GM18502 (cell line): ENCODE results near the gene MAML2.

Experiments
- ATAC-seq: cut with Tn5 transposase; IDR thresholded peaks from one replicate; pipeline ENCODE4 v1.9.1; 2021; ENCODE audit warnings: mild to moderate bottlenecking; ENCODE audit not compliant: unreplicated experiment, poor library complexity

MAML2 gene

DNA sequence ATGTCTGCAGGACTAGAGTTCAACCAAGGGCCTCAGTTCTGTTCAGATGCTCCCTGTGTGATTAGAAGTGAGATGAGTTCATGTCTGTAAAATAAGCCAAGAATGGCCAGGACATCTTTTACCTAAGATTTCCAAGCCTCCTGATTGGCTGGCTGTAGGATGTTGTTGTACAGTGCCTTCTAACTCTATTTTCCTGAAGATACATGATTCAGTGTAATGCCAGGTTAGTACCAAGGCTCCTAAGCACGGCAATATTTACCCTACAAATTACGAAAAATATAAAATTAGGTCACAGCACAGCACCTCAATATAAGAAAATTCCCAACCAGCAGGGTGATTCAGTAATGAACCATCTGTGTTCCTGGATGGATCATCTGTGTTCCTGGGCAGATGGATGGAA is 279.1 kb downstream of the MAML2 start:
- ATAC-seq: no peak

DNA sequence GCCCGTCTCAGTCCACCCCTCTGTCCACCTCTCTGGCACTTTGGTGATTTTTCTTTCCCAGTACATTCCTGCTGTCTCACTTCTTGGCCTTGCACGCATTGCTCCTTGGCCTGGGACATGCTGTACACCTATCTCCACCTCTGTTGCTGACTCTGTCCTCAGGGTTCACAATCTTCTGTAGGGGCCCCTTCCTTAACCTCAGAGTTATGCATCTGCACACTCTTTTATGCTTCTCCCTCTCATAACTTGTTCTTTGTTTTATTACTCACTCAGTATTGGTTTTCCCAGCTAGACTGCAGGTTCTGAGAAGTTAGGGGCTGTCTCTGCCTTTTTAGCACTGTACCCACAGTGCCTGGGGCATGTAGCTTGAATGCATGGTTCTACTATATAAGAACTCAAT is 279.9 kb downstream of the MAML2 start:
- ATAC-seq: no peak

DNA sequence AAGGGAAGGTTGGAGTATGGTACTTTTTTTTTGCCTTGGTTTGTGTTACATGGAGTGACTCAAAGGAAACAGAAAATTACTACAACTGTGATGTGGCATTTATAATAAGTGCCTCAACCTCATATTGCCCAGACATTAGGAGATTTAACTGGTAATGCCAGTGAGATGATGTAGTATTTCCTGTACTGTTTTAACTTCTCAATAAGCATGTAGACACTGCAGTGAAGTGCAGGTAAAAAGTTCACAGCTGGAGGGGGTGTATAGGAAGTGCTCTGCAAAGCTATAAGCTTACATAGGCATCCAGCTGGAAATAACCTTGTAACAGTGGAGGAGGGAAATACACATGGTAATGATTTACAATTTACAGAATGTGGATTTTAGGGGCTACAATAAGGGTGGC is 280.9 kb downstream of the MAML2 start:
- ATAC-seq: no peak

DNA sequence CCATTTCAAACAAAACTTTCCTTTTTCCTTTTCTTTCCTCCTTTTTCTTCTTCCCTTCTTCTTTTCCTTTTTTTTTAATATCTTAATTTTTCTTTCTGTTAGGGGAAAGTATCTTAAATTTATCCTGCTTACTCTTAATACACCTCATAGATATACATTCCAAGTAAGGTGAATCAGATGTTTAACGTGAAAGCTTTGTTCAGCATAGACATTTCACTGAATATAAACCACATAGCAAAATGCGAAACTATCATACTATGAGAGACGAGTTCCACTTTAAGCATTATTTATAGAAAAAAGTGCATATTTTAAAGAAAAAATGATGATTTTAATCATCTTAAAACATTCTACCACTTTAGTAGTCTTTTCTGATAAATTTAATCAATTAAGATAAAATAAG is 281.3 kb downstream of the MAML2 start:
- no peak for ATAC-seq

DNA sequence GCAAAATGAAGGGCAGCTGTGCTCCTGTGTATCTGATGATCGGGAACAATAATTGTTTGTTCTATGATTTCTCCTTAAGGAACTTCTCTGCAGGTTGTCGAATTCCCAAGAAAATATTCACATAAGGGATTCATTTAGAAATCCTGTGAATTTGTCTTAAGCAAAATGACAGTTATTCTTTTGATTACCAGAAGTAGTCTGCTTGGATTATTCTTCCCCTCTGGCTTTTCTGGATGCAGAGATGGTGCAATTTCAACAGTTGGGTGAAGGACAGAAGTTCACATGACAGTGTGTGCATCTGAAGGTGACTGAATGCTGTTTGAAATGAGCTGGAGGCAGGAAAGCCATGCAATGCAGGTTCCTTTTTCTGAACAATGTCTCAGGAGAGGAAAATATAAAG is 281.9 kb downstream of the MAML2 start:
- no peak for ATAC-seq

DNA sequence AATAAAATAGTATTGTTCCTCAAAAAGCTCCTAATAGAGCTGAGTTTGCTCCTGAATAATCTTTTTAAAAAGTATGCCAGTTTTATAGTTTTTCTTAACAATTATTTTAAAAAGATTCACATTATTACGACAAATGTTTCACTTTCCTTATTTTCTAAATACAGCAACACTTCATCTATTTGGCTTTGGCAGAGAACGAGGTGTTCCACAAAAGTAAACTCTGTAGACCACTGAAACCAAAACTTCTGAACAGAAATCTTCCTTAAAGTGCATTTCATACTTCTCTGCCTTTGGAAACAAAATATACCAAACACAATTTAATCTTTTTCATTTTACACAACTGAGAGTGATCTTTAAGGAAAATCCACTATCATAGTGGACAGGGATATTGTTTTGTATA is 285.5 kb downstream of the MAML2 start:
- ATAC-seq: no peak

DNA sequence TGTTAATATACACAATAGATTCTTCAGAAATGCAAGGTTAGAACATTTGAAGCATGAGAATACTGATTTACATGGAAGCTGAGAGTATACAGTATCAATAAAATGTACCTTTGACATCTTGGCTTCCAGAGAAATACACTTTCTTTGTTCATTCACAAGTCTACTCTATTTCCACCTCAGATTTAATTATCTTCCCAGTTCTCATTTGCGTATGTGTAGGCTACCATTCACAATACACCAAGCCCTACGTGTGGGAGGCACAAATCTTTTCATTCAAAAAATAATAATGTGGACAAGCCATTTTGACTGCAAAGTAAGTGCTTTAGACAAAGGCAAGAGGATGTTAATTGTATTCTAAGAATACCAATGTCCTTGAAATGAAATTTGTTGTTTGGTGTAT is 286.4 kb downstream of the MAML2 start:
- no peak for ATAC-seq

DNA sequence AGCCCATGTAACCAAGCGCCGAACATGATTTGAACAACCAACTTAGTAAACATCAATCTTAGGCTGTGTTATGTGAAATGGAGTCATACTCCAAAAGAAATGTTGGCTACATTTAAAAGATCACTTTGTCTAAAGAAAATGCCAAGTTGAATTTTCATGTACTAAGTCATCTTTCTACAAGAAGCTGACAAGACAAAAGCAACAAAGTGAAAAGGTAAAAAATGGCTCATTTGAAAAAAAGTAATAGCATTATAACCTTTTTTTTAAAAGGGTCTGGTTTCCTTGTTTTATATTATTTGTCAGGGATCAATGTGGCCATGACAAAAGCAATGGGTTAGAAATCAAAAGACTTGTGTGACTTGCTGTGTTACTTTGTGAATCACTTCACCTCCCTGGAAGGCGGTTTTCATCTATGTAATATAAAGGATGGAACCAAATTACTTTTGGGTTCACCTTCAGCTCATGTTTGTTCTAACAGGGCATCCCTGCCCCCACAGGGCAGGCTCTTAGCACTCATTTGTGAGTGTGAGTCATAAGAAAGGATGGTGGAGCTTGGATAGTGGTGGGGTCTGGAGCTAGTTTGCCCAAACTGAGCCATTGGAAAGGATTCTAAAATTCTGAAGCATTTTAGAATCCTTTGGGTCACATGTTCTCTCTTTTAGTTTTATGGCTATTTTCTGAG is 287.1 kb downstream of the MAML2 start:
- no peak for ATAC-seq

DNA sequence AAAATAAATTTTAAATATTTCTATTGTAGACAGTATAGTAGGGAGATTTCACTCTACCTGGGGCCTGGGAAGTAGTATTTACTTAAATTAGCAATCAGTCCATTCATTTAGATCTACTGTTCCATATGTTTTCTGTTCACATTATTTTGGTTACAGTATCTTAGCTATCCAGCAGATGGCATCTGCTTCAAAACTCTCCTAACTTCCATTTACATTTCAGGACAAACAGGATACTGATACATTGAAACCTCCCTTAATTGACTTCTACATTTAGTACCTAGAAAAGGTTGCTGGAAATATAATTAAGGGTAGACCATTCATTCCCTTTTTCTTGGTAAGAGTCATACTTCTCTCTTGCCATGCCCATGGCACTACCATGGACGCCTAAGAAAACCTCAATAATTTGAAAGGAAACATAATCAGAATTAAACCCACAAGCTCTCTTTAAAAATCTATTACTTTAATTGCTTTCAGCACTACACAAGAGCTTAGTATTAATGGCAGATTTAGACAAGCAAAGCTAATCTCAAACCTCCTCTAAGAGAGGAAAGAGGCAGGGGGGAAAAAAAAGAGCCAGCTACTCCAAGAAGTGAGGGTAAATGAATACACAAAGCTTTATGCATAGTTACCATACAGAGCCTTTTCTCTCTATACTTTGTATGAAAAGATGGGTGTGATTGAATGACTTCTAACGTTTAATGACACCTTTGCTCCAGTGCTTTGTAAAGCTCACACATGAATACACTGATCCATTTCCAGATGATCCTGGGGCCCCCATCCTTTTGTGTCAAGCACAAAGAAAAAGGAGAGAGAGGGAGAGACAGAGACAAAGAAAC is 287.9 kb downstream of the MAML2 start:
- ATAC-seq: no peak

DNA sequence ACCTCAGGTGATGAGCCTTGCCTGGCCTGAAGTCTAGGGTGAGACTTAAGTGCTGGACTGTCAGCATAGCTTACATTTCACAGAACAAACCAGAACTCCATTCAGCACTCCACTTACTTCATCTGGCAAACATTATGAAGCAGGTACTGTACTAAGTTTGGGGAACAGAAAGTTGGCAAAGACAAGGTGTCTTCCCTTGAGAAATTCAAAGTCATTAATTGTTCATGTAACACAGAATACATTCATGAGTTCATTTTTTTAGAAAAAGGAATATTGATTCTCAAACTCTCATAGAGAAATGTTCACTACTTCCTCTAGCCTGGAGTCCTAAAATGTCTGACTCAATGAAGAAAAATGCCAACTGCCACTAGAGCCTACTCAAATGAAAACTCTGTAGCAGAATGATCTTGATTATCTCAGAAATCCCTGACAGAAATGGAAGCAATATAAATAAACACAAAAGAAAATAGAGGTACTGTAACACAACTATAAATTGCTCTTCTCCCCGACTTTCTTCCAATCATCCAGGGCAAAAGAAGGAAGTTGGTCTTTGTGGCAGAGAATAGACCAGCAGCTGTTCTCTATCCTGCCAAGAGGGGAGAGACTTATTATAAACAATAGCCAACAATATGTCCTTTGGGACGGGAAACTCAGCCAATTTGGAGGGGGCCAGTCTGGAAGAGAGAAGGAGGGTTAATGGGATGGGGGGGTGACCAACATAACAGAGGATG is 289.9 kb downstream of the MAML2 start:
- peak; percentile 20 for ATAC-seq

DNA sequence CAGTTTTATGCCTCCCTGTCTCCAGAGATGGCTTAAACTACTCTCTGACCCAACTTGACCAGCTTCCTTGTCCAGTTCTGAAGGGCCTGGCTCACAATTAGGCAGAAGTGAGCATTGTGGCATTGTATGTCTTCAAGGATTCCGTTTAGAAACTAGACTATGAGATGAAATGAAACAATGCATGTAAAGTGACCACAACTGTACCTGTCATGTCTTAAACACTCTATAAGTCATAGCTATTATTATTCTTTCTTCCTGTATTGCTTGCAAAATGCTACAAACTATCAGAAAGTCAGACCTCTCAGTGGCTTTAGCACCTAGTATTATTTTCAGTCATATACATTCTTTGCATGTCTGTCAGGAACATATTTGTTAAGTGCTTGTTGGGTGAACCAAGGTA is 291.2 kb downstream of the MAML2 start:
- peak; percentile 94 for ATAC-seq

DNA sequence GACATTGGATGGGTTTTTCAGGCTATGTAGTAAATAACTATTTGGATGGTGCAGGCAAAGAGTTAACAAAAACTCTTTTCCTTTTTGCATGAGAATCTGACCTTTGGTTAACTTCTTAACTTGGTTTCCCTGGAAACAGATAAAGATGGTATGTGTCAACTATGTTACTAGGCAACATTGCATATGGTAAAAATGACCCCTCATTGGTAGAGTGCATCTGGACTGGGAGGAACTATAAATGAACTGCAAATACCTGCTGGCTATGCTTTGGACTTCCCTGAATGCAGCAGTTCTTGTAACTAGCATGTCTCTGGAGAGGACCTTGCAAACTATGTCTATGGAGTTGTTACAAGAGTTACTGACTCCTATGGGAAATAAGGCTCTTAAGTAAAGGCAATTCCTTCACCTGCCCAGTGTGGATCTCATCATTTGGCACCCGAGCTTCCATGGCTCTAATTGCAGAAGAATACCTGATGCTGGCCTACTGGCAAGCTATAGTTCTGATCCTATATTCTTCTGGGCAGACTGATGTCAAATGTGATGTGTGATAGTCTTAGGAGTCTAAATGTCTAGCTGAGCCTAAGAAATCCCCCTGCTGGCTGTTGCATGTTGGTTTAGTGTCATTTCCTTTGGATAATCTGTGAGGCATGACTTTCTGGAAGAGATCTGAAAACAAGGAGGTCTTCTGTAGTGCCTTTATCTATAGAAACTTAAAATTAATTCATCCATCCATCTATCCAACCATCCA is 292.4 kb downstream of the MAML2 start:
- no peak for ATAC-seq

DNA sequence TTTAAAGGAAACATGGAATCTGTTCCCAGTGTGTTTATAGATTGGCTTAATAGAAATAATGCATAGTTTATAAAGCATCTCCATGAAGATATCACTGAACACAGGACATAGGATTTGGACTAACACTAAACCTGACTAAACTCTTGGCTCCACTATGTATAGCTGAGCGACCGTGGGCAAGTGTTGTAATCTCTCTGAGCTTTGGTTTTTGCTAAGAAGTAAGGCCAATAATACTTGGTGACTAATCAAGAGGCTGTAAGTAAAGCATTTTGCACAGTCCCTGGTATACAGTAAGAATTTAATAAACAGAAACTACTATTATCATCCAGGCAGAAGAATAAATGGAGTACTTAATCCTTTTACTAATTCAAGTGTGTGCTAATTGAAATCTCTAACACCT is 293.6 kb downstream of the MAML2 start:
- no peak for ATAC-seq

DNA sequence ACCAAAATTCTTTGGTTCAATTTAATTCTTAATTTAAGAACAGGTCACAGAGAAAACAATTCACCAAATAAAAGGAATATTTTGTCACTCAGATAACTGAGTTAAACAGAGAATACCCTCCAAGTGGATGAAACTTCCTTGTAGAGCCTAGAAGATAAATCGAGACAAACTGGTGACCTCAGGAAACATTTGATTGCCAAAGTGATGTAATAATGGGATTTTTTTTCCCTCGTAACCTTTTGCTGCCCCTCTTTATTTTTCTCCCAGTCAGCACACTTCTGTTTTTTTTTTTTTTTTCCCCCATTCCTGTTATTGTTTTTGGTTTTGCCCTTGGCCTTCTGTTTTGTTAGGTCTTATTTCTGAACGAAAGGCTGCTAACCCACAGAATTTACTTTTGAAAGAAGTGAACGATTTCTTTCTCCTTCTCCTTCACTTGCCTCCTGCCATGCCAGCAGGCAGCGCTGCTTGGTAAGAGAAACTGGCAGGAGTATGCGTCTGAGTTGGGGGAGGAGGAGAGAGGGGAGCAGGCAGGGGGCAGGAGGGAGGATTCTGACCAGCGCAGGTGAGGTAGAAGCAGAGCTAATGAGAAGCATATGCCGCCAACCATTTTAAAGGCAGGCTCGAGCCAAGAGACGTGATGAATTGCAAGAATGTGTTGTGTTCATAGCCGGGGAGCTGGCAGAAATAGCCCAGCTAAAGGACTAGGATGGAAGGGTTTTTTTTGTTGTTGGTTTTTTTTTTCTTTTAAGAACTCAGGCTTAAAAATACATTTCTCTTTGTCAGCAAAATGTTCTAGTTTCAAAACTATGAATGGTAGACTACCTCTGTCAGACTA is 297.2 kb downstream of the MAML2 start:
- ATAC-seq: no peak

DNA sequence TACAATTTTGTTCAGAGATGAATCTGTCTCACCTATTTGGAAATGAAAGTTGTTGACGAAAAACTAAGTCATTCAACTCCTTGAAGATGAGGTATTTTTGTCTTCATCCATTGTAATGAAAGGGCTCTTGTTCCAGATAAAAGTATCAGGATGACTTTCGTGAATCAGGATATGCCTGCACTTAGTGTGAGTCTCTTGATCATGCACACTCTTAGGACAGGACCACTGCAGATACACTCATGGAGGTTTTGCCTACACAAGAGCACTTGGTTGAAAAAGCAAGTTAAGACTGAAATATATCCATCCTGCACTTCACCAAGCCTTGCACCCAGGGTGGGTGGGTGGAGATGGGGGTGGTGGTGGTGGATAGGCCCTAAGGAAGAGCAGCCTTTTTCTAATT is 298.2 kb downstream of the MAML2 start:
- ATAC-seq: no peak

DNA sequence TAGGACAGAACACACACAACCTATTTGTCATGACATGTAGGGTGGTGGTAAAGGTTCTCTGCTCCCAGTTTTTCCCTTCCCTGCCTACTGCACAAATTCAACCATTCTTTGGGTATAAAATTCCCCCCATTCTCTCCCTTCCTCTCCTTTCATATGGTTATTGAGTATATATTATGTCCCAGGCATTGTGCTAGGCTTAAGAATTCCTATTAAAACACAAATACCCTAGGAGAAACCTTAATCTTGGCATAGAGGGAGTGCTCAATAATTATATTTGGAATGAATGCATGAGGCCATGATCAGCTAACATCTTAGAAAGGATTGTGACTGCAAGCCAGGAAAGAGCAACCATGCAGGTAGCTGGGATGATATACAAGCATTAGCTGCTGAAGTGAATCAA is 298.7 kb downstream of the MAML2 start:
- no peak for ATAC-seq

DNA sequence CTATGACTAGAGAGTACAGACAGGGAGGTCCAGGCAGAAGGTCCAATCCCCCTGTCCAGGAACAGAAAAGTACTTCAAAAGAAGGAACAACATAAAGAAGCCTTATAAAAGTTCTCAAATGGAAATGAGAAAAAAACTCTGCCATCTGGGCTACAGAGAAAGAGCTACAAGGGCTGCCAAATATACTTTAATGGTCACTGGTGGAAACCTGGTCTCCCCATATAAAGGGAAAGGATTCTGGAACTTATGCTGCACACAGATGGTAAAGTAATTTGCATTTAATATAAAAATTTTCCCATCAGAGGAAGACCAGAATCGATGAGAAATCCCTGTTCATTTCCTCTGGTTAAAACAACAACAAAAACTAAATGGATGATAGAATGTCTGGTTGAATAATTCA is 299.7 kb downstream of the MAML2 start:
- no peak for ATAC-seq

DNA sequence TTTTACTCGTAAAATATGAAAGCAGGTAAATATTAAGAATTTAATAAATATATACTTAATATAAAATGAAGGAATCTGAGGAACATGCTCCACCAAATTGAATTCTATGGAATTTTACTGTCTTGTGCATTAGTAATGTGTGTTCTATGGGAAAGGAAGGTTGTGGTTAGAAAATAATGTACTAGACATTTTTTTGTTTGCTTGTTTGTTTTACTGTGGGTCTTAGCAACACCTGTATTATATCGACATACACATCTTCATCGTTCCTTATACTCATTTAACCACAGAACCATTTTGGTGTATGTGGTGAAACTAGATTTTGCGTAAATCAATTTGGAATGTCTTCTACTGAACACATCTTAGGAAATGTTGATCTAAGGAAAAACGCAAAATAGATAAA is 304.9 kb downstream of the MAML2 start:
- ATAC-seq: no peak

DNA sequence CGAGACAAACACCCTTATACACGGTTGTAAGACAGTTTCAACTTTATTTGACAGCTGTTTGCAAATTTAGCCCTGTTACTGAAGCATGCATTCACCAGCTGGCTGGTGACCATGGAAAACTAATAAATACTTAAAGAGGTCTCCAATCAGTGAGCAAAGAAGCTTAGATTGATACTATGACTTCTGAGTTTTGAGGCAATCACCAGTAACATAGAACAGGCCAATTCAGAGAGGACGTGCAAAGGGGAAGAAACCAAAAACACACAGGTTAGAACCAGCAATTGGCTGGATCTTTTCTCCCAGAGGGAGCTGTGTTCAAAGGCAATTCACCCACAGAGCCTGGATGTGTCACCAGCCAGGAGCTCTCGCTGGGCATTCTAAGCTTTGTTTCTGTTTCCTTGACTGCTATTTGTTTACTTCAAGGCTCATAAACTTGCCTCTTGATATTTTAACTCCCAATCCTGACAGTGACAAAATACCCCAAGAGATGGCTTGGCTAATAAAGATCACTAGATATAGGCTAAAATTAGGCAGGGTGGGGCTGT is 305.5 kb downstream of the MAML2 start:
- no peak for ATAC-seq

DNA sequence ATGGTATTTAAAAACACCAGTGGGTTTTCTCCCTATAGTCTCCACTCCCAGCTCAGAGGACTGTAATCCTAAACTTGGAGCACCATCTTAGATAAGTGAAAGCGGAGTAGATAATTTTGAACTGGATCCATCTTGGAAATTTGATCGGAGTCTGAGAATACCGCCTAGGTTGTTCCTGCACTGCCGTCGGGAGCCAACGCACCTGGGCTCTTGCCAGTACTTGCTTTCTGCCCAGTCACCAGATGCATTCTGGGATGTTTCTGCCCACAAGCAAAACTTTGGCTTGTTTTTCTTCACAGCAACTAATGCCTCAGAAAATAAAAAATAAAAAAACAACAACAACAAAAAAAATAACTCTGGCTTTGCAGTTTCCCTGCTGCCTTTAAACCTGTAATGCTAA is 306.1 kb downstream of the MAML2 start:
- ATAC-seq: no peak
